Measurements from ENCODE around the gene IRX3.

DNA sequence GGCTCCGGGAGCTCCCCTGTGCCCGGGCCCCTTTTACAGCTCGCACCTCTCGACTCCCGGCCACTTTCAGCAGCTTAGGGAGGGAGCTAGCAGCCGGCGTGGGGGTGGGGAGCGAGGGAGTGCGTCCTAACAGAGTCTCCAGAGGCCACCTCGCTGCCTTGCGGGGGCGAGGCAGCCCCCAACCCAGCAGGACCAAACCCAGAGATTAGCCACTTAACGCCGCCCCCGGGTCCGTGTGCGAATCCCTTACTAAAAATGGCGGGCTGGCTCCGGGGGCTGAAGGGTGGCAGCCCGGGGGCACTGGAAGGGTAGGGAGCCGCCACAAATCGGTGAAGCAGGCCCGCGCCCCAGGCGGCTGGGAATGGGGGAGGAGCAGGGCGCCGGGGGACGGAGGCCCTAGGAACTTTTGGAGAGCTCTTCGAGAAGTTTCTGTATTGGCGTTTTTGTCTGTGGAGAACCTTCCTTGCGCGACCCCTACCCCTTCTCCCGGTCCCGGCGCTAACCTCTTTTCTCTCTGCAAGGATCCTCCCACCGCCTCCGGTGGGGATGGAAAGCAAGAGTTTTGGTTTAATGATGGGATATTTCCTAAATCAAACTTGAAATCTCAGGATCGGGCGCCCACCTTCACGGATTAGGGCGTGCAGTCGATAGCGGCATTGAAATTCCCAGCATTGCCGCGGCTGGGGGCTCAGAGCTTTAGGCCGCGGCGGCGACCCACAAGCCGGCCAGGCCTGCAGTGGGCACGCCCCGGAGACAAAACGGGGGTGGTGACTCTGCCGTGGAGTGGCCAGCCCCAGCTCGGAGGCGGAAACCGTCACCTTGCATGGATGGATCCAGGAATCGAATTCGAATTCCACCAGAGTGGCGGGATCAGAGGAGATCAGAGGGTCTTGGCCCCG is 793 bp upstream of the IRX3 start:
- no peak for TF ChIP-seq POLR2A (IDR thresholded peaks at IDR 0.05)
- no peak for TF ChIP-seq CTCF (IDR thresholded peaks at IDR 0.05)

All from thyroid gland (tissue), 4 donors.